GM20431 (cell line): Measurements from ENCODE around the gene TFG.

Source experiments
- in situ Hi-C: fragments of 300-500 bp; cut with MseI, MboI; formaldehyde crosslinking; loops from one replicate; pipeline ENCODE4 v1.15.0; 2020; ENCODE audit warnings: low sequenced_read_pairs; ENCODE audit not compliant: unreplicated experiment

The TFG gene

DNA sequence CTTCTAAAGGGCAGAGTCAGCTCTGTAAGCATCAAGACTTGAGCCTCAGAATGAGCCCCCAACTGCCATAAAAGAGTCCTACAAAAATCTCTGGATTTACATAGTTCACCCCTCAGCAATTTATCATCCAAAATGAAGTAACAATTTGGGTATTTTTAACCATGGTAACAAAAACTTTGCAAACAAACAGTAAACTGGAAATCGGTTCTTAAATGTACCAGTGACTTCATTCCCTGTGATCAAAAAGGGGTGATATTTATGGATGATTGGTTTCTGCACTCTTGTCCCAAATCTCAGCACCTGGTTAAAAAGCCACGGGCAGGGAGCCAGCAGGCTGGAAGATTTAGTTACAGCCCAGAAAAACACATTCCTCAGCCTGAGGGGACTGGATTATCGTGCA is 73.6 kb downstream of the TFG start:
- in situ Hi-C loops, result no loop called here

DNA sequence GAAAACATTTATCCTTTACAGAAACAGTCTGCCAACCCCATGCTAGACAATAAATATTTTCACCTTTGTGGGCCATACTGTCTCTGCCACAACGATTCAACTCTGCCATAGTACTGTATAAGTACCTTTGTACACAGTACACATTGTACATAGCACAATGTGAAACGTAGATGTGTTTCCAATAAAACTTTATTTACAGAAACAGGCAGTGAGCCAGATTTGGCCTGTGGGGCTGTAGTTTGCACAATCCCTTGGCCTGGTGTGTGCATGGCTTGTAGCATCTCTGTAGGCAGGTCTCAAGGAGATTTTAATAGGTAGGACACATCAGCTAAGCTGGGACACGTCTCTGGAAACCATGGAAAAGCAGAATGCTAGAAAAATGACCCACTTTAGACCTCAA is 74.3 kb downstream of the TFG start:
- in situ Hi-C loops, result no loop called here

DNA sequence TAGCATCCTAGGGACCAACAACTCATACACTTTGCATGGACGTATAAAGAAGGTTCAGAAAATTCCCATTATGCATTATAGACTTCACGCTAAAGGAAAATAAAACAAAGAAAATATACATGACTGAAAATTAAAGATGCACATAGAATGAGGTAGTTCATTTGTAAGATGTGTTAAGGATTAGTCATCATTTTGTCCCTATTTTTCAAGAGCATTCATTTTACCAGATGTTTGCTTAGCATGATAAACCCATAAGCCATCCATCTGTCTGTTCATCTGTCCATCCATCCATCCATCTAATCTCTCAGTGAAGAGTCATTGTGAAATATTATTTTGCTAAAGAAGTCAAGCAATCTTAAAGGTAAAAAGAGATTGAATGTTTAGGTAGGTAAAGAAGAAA is 80.3 kb downstream of the TFG start:
- in situ Hi-C loops, result no loop called here

DNA sequence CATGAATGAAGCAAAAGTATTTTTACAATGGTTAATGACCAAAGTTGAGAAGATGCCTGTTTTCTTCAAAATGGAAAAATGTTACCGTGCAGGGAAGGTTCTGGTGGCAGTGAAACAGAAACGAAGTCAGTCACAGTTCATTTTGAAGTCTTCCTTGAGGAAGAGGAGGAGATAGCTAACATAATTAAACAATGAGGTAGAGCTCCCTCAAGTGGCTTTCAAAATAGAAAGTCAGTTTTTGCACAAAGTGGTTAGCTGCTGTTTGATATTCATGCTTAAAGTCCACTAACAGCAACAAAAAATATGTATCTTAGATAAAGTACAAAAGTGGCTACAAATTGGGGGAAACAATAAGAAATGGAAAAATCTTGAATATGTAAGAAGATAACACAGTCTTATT is 87.3 kb downstream of the TFG start:
- in situ Hi-C loops, result no loop called here

DNA sequence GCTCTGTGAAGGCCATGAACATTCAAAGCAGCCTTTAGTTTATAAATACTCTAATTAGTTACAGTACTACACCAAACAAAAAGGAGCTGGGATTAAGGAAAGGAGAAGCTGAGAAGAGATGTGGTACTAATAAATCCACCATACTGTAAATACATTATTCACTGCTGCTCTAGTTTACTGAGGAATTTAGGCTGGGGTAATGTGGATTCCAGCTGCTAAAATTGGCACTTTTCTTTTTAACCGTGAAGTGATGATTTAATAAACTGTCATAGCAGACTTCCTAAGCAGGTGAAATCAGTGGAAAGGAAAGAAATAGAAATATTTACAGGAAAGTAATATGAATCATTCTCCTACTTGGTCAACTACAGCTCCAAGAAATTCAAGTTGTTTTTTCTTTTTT is 88.7 kb downstream of the TFG start:
- in situ Hi-C loops, result no loop called here
